Suppressor macrophage treated with lipopolysaccharide for 4 hours (primary cell): Measurements from ENCODE around the gene IER5L.

ENCODE experiments used
- DNase-seq: peaks from one replicate; pipeline ENCODE4 v3.0.0-alpha.2; 2020

The IER5L gene

GRCh38 chr9:129177791-129178567 lies at the start of gene IER5L:
TSS of gene IER5L (minus strand) at chr9:129178261. CDS start at chr9:129178052, 209 bp downstream.
- peak; percentile 98 for DNase-seq

DNA sequence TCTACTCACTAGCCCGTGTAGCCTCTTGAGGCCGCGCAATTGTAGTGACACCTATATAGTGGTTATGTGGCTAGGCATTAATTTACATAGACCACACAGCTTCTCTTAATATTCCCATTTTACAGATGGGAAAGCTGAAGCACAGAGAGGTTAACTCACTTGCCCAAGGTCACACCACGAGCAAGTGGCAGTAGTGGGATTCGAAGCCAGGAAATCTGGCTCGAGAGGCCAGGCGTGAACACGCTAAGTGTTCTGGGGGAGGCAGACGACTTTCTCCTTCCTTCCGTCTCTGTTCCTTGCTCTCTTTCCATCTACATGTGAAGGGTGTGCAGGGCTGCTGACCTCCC lies 49.8 kb upstream of the IER5L start:
- no peak for DNase-seq

DNA sequence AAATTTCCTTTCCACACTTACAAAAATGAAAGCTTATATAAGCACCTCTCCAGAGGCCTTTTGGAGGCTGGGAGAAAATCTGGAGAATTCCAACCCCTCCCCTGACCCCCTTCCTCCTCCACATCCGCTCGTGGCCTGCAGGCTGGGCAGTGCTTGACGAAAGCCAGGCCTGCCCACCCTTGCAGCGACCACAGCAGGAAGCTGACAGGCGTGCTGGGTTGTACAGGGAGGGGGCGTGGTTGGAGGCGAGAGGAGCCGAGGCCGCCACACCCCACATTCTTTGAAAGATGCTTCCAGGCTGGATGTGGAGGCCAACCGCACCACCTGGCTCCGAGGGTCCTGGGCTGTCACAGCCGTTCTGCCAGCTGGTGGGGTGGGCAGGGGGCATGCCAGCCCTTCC lies 47.8 kb upstream of the IER5L start:
- peak; percentile 46 for DNase-seq

DNA sequence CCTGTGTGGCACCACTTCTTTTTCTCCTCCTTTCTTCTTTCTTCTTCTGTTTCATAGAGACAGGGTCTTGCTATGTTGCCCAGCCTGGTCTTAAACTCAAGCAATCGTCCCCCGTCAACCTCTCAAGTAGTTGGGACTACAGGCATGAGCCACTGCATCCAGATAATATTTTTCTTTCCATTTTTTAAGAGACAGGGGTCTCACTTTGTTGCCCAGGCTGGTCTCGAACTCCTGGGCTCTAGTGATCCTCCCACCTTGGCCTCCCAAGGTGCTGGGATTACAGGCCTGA lies 47.4 kb upstream of the IER5L start:
- DNase-seq: no peak

DNA sequence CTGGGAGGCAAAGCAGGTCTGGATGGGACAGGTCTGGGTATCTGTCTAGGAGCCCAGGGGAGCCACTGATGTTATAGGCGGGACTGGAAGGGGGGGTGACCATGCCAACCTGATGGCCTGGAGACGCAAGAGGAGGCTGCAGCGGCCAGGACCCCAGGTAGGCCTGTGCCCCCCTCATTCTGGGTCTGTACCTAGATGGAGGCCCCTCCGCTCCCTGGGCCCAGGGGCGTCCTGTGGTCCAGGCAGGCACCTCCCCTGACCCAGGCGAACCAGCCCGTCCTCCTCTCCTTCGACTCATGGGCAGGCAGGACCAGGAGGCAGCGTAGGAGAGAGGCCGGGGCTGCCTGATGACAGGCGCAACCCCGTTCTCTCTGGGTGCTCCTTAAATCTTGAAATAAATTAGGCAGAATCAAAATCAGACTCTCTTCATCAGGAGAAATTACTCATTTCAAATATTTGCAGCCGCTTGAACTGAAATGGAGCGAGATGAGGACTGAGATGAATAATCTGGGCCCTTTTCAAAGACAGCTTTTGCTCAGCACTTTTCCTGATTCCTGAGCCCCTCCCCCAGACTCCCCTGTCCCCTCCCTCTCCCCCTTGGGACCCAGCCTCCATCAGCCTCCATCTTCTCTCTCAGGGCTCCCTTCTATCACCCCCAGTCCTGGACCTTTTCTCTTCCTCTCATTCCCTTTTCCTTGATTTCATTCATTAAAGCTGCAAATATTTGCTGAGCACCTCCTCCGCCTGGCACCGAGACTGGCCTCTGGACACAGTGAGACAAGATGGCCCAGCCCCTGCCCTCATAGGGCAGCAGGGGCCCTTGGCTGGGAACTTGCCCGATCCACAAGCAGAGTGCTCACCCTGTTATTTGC lies 46.8 kb upstream of the IER5L start:
- DNase-seq: no peak

DNA sequence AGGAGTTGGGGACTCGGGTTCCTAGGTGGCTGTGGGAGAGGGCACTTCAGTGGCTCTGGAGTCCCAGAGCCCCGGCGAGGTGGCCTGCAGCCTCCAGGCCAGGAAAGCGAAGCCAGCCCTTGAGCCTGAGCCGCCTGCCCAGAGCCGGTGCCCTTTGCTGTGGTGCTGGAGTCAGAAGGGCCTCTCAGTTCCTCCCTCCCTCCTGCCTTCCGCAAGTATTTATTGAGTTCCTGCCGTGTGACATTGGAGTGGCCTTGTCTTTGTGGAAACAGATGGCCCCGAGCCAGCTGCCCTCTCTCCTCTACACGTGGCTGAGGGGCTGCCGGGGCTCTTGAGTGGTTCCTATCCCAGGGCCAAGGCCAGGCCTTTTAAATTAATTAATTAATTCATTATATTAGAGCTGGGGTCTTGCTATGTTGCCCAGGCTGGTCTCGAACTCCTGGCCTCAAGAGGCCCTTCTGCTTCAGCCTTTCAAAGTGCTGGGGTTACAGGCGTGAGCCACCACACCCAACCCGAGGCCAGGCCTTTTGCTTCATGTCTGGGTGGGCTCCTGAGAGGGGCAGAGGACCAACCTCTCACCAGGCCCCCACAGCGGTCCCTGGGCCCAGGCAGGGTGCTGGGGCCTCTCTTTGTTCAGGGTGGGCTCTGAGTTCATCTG lies 45.6 kb upstream of the IER5L start:
- DNase-seq: no peak

DNA sequence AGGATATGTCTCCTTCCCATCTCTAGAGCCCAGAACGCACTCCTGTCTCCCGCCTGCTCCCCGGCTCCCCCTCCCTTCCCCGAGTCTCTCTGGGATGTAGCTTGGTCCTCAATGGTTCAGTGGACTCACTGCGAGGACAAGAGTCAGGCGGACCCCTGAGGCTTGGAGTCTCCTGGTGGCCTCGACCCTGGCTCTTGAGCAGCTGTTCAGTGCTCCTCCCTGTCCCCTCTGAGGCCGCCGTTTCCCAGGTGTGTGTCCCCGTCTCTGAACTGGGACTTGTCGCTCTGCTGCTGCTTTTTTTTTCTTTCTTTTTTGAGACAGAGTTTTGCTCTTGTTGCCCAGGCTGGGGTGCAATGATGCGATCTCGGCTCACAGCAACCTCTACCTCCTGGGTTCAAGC lies 44.8 kb upstream of the IER5L start:
- DNase-seq: no peak

GRCh38 chr9:129221979-129222635 lies 44.0 kb upstream of the IER5L start:
- DNase-seq: no peak

- no peak for DNase-seq
Measured at GRCh38 chr9:129221233-129221632, 43.2 kb upstream of the IER5L start.

- no peak for DNase-seq
Measured at GRCh38 chr9:129220771-129221170, 42.7 kb upstream of the IER5L start.

GRCh38 chr9:129218918-129219317 lies 40.9 kb upstream of the IER5L start:
- DNase-seq: no peak

DNA sequence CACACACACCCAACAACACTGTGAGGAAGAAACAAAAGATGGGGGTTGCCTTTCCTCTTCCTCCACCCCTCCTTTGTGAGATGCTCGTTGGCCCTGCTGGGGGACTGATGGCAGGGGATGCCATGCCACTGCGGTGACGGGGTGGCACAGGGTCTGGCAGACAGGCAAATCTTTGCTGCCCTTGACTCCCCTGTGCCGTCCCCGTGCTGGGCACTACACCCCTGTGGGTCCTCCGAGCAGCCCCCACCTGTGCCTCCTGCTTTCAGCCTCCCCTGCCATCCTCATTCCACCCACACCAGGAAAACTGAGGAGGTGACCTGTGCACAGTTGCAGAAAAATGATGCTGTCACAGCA lies 40.2 kb upstream of the IER5L start:
- DNase-seq: no peak

GRCh38 chr9:129213551-129213950 lies 35.5 kb upstream of the IER5L start:
- no peak for DNase-seq

- DNase-seq: no peak
Measured at GRCh38 chr9:129211686-129212085, 33.6 kb upstream of the IER5L start.

DNA sequence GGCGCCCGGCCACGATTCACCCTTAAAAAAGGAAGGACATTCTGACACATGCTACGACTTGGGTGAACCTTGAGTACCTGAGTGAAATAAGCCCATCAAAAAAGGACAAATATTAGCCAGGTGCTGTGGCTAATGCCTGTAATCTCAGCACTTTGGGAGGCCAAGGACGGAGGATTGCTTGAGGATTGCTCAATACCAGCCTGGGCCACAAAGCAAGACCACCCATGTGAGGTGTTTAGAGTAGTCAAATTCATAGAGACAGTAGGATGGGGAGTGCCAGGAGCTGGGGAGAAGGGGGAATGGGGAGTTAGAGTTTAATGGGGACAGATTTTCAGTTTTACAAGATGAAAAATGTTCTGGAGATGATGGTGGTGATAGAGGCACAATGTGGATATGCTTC lies 32.1 kb upstream of the IER5L start:
- no peak for DNase-seq

- no peak for DNase-seq
Measured at GRCh38 chr9:129209580-129209979, 31.5 kb upstream of the IER5L start.

- no peak for DNase-seq
Measured at GRCh38 chr9:129209109-129209508, 31.0 kb upstream of the IER5L start.

DNA sequence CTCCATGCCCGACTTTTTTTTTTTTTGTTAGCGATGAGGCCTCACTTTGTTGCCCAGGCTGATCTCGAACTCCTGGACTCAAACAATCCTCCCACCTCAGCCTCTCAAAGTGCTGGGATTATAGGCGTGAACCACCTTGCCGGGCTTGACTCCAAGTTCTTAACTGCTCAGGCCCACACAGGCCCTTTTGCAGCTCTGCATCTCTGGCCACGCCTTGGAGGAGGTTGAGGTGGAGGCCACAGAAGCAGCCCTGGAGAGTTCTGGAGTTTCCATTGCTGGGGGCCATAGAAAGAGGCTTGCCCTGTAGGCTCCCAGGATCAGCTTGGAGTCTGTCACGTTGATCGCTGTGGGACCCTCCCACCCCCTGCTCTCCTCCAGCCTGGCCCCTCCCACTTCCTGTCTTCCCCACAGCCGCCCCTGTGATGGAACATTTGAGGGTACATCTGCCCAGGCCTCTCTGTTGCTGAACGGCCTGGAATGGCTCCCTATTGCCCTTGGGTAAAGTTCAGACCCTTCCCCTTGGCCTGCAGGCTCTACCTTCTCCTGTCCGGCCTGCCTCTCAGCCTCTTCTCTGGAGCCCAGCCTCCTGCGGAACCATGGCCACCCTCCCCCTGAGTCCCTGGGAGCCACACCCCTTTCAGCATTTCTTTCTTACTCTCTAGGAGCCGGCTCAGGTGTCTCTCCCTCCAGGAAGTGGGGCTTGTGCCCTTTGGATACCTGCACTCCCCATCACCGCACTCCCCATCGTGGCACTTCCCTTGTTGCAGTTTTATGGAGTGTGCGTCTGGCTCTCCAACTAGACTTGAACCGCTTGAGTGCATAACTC lies 30.4 kb upstream of the IER5L start:
- DNase-seq: no peak

- no peak for DNase-seq
Measured at GRCh38 chr9:129206905-129207304, 28.8 kb upstream of the IER5L start.

- no peak for DNase-seq
Measured at GRCh38 chr9:129206401-129206800, 28.3 kb upstream of the IER5L start.

DNA sequence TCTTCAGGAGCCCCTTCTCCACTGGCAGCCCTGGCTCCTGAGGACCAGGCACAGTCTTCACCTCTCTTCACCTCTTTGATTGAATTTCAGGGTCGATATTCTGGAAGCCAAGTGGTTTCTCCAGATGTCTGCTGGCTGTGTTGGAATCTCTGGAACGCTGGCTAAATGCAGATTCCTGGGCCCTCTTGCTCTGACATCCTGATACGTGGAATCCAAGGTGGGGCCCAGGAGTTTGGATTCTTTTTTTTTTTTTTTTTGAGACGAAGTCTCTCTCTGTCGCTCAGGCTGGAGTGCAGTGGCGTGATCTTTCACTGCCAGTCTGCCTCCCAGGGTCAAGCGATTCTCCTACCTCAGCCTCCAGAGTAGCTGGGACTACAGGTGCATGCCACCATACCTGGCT lies 26.8 kb upstream of the IER5L start:
- no peak for DNase-seq

GRCh38 chr9:129203556-129203909 lies 25.5 kb upstream of the IER5L start:
- no peak for DNase-seq
